NCI-H146 (cell line): ENCODE results near the gene MAGI3.
A peak's percentile ranks its signal among the peaks of the same experiment; 100 is the strongest.
"Not testable (repeated sequence)": the region's sequence is repeated elsewhere in the genome, so short reads cannot be mapped to it uniquely, and the experiment has no call there.

Experiments used
- DNase-seq: peaks from one replicate; lab custom pipeline; 2025; lab: John Stamatoyannopoulos, UW

The MAGI3 gene

GRCh38 chr1:113442131-113442530 lies 51.8 kb downstream of the MAGI3 start:
- no peak for DNase-seq

- DNase-seq = no peak
These were observed 54.5 kb downstream of the MAGI3 start for GRCh38 chr1:113444857-113445256.

- no peak for DNase-seq
These were observed 61.4 kb downstream of the MAGI3 start for GRCh38 chr1:113451710-113452109.

- DNase-seq = peak; percentile 27
These were observed 62.8 kb downstream of the MAGI3 start for GRCh38 chr1:113452921-113453770.

- DNase-seq = no peak
These were observed 63.4 kb downstream of the MAGI3 start for GRCh38 chr1:113453771-113454083.

- no peak for DNase-seq
These were observed 65.1 kb downstream of the MAGI3 start for GRCh38 chr1:113455374-113455773.

GRCh38 chr1:113456967-113457366 lies 66.7 kb downstream of the MAGI3 start:
- no peak for DNase-seq

- no peak for DNase-seq
These were observed 69.0 kb downstream of the MAGI3 start for GRCh38 chr1:113459279-113459678.

GRCh38 chr1:113467991-113468390 lies 77.7 kb downstream of the MAGI3 start:
- DNase-seq = no peak

- DNase-seq = not testable (repeated sequence)
These were observed 88.3 kb downstream of the MAGI3 start for GRCh38 chr1:113478427-113479195.

GRCh38 chr1:113479713-113480676 lies 89.7 kb downstream of the MAGI3 start:
- DNase-seq = no peak

GRCh38 chr1:113485131-113485530 lies 94.8 kb downstream of the MAGI3 start:
- DNase-seq = not testable (repeated sequence)

- DNase-seq = no peak
These were observed 98.4 kb downstream of the MAGI3 start for GRCh38 chr1:113488576-113489177.

GRCh38 chr1:113490384-113490783 lies 100.1 kb downstream of the MAGI3 start:
- no peak for DNase-seq

- DNase-seq = no peak
These were observed 103.2 kb downstream of the MAGI3 start for GRCh38 chr1:113493533-113493932.

- no peak for DNase-seq
These were observed 115.0 kb downstream of the MAGI3 start for GRCh38 chr1:113505357-113505756.

- no peak for DNase-seq
These were observed 117.4 kb downstream of the MAGI3 start for GRCh38 chr1:113507552-113508214.

- DNase-seq = no peak
These were observed 118.2 kb downstream of the MAGI3 start for GRCh38 chr1:113508364-113509164.

- DNase-seq = not testable (repeated sequence)
These were observed 119.5 kb downstream of the MAGI3 start for GRCh38 chr1:113509766-113510165.

GRCh38 chr1:113511269-113511668 lies 121.0 kb downstream of the MAGI3 start:
- no peak for DNase-seq
